ENCODE measurements around the gene NNAT.

Gene NNAT

GRCh38 chr20:37523911-37524700, 3.1 kb downstream of the NNAT start:
- DNase-seq (ENCODE audit: low read depth in 2 of 2) = no peak

- DNase-seq (ENCODE audit: low read depth in 2 of 2) = no peak
Observed at GRCh38 chr20:37524859-37525708, 4.0 kb downstream of the NNAT start.

GRCh38 chr20:37525810-37526209, 4.8 kb downstream of the NNAT start:
- DNase-seq (ENCODE audit: low read depth in 2 of 2) = no peak

DNA sequence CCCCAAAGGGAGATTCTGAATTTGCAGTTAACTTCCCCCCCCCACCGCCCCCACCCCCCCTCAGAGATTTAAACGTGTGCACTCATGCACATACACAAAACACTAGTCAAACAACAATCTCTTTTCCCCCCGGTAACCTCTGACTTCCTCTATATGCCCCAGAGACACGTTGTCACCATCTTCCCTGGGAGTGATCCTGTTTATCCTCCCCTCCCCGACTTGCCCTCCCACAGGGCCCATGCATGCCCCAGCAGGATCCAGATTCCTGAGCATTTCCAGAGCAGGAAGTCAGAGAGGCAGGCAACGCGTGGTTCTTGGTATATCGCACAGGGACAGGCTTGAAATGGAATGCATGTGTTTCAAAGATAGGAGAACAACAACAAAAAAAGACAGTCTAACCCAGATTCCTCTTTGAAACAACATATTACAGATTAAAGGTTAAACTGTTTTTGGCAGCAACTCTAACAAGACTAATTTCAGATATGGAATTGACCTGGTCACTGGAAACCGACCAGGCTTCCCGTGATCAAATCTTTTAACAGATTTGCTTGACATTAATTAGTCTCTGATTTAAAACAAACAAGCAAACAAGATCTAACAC, 5.3 kb downstream of the NNAT start:
- no peak for DNase-seq (ENCODE audit: low read depth in 2 of 2)

GRCh38 chr20:37526839-37527637, 6.0 kb downstream of the NNAT start:
- no peak for DNase-seq (ENCODE audit: low read depth in 2 of 2)

DNA sequence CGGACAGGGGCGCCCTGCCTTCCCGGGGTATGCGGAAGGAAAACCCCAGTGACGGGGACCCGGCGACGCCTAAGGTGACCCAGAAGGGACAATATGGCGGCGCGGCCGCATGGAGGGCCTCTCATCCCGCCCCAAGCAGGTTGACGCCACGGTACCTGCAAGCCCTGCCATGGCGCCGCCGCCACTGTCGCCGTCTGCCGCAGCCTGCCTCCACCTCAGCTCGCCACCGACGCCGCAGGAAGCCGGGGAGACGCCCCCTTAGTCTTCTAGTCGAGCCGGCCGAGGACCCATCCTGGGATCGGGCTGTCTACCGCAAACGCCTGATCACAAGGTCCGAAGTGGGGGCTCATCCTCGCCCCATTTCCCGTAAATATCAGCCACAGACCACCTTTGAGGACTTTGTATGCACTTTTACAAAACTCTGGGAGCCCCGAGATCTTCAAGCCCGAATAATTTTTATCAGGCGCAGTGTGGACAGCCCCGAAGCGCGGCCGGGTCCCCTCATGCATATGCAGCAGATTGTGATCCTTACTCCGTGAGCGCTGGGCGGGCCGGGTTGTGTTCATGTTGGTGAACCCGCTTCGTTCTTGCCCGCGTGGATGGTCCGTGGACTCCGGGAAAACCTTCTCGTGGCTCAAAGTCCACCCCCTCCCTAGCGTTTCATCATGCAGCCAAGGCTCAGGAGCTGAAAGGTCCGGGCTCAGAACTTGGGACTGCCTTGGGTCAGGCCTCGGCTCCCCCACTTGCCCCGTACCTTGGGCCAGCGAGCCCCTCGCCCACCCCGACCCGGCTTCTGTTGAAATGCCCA, 6.8 kb downstream of the NNAT start, which contains the start of gene BLCAP:
Gene BLCAP, minus strand, starts transcription at position 239 of the 808 bp plus-strand sequence. CDS start 8,702 bp downstream, outside the sequence.
- DNase-seq (ENCODE audit: low read depth in 2 of 2) = peak; percentile 72 to 74

- no peak for DNase-seq (ENCODE audit: low read depth in 2 of 2)
Observed at GRCh38 chr20:37528446-37529213, 7.6 kb downstream of the NNAT start.

- DNase-seq (ENCODE audit: low read depth in 2 of 2) = no peak
Observed at GRCh38 chr20:37529214-37529967, 8.3 kb downstream of the NNAT start.

- no peak for DNase-seq (ENCODE audit: low read depth in 2 of 2)
Observed at GRCh38 chr20:37529968-37530600, 9.0 kb downstream of the NNAT start.

GRCh38 chr20:37530696-37531095, 9.6 kb downstream of the NNAT start:
- no peak for DNase-seq (ENCODE audit: low read depth in 2 of 2)

GRCh38 chr20:37531856-37532255, 10.8 kb downstream of the NNAT start:
- DNase-seq (ENCODE audit: low read depth in 2 of 2) = no peak

GRCh38 chr20:37533154-37533715, 12.2 kb downstream of the NNAT start:
- DNase-seq (ENCODE audit: low read depth in 2 of 2) = no peak

DNA sequence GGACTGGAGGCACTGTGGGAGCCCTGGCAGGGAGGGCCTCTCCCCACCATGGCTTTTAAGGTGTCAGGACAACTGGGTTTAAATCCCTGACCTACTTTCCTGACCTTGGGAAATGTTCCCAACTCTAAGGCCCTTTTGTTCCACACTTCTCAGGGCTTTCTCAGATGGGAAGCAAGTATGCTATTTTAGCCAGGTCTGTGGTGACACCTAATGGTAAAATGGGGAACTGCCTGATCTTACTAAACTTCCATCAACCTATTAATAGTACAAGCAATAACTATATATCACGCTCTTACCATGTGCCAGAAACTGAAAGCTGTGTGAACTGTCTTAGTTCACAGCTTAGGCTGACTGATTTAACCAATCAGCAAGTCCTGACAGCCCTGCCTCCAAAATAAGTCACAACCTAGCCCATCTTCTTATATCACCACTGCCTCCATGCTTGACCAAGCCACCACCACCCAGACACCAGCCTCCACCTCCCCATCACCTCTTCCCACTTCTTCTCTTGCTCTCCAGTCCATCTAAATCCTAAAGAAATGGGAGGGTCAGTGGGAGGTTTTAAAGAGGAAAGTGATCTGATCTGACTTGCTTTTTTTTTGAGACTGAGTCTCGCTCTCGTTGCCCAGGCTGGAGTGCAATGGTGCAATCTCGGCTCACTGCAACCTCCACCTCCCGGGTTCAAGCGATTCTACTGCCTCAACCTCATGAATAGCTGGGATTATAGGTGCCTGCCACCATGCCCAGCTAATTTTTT, 13.5 kb downstream of the NNAT start:
- DNase-seq (ENCODE audit: low read depth in 2 of 2) = peak; percentile 66 to 69

DNA sequence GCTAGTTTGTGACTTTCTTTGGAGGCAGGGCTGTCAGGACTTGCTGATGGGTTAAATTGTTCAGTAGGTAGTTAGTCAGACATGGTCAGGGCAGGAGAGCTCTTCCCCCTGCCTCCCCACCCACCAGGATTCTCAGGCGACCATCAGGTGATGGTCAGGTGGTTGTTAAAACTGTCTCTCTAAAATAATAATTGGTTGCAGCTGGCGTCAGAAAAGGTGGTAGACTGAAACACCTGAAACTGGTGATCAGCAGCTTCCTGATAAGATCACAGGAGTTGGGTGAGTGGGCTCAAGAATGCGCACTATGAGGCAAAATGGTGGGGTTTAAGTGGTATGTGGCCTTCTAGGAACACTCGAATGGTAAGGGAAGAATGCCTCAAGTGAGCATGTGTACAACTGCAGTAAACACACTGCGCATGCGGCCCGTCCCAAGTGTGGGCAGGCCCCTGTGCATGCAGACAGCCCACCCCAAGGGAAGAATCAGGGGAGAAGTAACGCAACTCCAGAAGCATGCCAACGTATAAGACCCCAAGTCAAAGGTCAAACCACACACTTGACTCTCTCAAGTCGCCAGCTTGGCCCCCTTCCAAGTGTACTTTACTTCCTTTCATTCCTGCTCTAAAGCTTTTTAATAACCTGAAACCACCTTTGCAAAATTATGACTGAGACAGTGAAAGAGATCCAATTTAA, 14.5 kb downstream of the NNAT start:
- no peak for DNase-seq (ENCODE audit: low read depth in 2 of 2)

DNA sequence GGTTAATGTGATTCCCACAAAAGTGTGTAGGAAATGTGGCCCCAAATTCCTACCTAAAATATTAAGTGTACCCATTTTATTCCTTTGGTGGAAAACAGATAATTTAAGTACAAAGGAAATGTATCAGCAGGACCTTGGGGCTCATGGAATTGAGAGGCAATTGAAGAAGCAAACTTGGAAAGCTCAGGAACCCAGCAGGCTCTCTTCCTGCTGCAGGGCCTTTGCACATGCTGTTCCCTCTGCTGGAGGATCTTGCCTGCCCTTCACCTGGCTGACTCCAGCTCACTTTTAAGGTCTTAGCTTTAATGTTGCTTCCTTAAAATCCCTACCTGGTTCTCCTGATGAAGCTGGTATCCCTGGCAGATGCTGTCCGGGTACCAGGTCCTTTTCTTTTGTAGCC, 16.5 kb downstream of the NNAT start:
- DNase-seq (ENCODE audit: low read depth in 2 of 2) = no peak

DNA sequence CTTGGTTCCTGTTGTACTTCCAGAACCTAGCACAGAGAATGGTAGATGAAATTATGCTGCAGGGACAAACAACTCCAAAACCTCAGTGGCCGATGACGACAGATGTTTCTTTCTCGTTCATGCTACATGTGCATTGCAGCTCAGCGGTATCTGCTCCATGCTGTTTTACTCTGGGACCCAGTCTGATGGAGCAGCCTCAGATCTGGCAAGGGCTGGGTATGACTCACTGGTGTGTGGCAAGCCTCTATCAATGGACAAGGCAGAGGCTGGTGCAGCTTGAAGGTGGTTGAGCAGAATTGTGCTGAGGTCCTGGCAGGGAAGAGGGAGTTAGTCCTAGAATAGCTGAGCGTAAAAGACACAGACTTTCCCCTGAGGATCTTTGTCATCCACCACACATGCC, 17.0 kb downstream of the NNAT start:
- DNase-seq (ENCODE audit: low read depth in 2 of 2) = no peak

DNA sequence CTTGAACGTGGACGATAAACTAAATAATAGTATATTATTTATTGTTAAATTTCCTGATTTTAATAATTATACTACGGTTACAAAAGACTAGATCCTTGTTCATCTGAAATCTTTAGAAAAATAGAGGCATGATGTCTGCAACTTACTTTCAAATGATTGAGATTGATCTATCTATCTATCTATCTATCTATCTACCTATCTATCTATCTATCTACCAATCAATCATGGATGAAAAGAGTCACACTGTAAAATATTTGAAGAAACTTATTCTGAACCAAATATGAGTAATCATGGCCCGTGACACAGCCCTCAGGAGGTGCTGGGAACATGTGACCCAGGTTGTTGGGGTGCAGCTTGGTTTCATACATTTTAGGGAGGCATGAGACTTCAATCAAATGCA, 18.4 kb downstream of the NNAT start:
- DNase-seq (ENCODE audit: low read depth in 2 of 2) = no peak
